ENCODE measurements around the gene OSBPL5.

OSBPL5 gene

GRCh38 chr11:3147626-3148025 is 17.5 kb downstream of the OSBPL5 start:
- no peak for TF ChIP-seq CTCF (IDR thresholded peaks at IDR 0.05; ENCODE audit: insufficient read depth, low read length, poor library complexity, severe bottlenecking)
- H3K4me3 ChIP-seq (replicated peaks; ENCODE audit: low read depth, low read length), result no peak overlapping the region

GRCh38 chr11:3147257-3147619 is 17.9 kb downstream of the OSBPL5 start:
- Histone ChIP-seq H3K36me3 (ENCODE audit: control insufficient read depth, insufficient read depth, low read length) (no peaks in the 10 kb centered on the region), H3K27me3 (replicated peaks; ENCODE audit: control insufficient read depth, insufficient read depth, low read length) (no peaks in the 10 kb centered on the region), H3K4me3 (replicated peaks; ENCODE audit: low read depth, low read length) (no peak overlapping the region)
- TF ChIP-seq CTCF (IDR thresholded peaks at IDR 0.05; ENCODE audit: insufficient read depth, low read length, poor library complexity, severe bottlenecking), result no peak
- no peak for DNase-seq (ENCODE audit: extremely low read depth, insufficient read length)

More at GRCh38 chr11:3147626-3148025, 17.5 kb downstream of the OSBPL5 start:
- Histone ChIP-seq H3K27me3 (replicated peaks; ENCODE audit: control insufficient read depth, insufficient read depth, low read length) (no peaks in the 10 kb centered on the region), H3K36me3 (ENCODE audit: control insufficient read depth, insufficient read depth, low read length) (no peaks in the 10 kb centered on the region)
- DNase-seq (ENCODE audit: extremely low read depth, insufficient read length), result no peak

GRCh38 chr11:3146612-3147256 is 18.4 kb downstream of the OSBPL5 start:
- no peak for TF ChIP-seq CTCF (IDR thresholded peaks at IDR 0.05; ENCODE audit: insufficient read depth, low read length, poor library complexity, severe bottlenecking)
- Histone ChIP-seq H3K4me3 (replicated peaks; ENCODE audit: low read depth, low read length) (no peak overlapping the region), H3K36me3 (ENCODE audit: control insufficient read depth, insufficient read depth, low read length) (no peaks in the 10 kb centered on the region), H3K27me3 (replicated peaks; ENCODE audit: control insufficient read depth, insufficient read depth, low read length) (no peaks in the 10 kb centered on the region)
- no peak for DNase-seq (ENCODE audit: extremely low read depth, insufficient read length)

- no peak for DNase-seq (ENCODE audit: extremely low read depth, insufficient read length)
- no peaks in the 10 kb centered on the region for H3K36me3 ChIP-seq (ENCODE audit: control insufficient read depth, insufficient read depth, low read length)
- no peak for TF ChIP-seq CTCF (IDR thresholded peaks at IDR 0.05; ENCODE audit: insufficient read depth, low read length, poor library complexity, severe bottlenecking)
- no peak overlapping the region for H3K4me3 ChIP-seq (replicated peaks; ENCODE audit: low read depth, low read length)
- H3K27me3 ChIP-seq (replicated peaks; ENCODE audit: control insufficient read depth, insufficient read depth, low read length), result no peaks in the 10 kb centered on the region
Measured at GRCh38 chr11:3145206-3145520, 19.9 kb downstream of the OSBPL5 start.

- TF ChIP-seq CTCF (IDR thresholded peaks at IDR 0.05; ENCODE audit: insufficient read depth, low read length, poor library complexity, severe bottlenecking), result no peak
- H3K4me3 ChIP-seq (replicated peaks; ENCODE audit: low read depth, low read length), result no peak overlapping the region
- DNase-seq (ENCODE audit: extremely low read depth, insufficient read length), result no peak
- no peaks in the 10 kb centered on the region for H3K27me3 ChIP-seq (replicated peaks; ENCODE audit: control insufficient read depth, insufficient read depth, low read length)
- no peaks in the 10 kb centered on the region for H3K36me3 ChIP-seq (ENCODE audit: control insufficient read depth, insufficient read depth, low read length)
Measured at GRCh38 chr11:3144296-3145205, 20.6 kb downstream of the OSBPL5 start.

All from GM06990 (cell line).